Keratinocyte (primary cell): ENCODE data around the gene MRPL40.

Source experiments
- EZH2 ChIP-seq: IDR thresholded peaks from one replicate; pipeline ENCODE4 v1.6.1; 2012; ENCODE audit warnings: inconsistent platforms, mild to moderate bottlenecking, low read length, moderate library complexity
- TF ChIP-seq, protein P1 (sequence below), 3 experiments: IDR thresholded peaks in 1 of 3; conservative IDR thresholded peaks in 1 of 3; optimal IDR thresholded peaks in 1 of 3; 2 replicates in 2 of 3; 3 replicates in 1 of 3; pipeline versions ENCODE3 to v1.5.1; 2011; ENCODE audit warnings: low read length in 3 of 3, mild to moderate bottlenecking in 3 of 3, moderate library complexity in 2 of 3, control low read depth in 1 of 3, inconsistent platforms in 1 of 3; ENCODE audit not compliant: insufficient read depth in 2 of 3; ENCODE audit errors: extremely low read depth in 1 of 3

DNA sequence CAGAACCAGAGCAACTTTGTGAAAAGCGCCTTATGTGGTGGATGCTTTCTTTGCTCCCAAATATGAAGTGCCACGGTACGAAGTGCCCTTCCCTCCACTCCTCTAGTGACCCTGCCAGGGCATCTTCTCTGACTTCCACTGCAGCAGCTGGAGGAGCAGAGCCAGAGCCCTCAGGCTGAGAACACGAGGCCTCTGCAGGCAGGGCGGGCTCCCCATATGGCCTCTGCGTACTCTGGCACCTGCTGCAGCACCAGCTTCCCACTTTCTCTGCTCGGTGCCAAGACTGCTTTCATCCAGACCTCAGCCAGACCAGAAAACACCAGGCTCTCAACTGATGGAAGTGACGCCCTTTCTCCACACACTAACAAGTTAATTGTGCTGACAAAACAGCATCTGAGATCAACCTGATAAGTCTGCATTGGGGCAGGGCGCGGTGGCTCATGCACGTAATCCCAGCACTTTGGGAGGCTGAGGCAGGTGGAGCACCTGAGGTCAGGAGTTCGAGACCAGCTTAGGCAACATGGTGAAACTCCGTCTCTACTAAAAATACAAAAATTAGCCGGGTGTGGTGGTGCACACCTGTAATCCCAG is 33.9 kb downstream of the MRPL40 start:
- TF ChIP-seq, protein P1, sequence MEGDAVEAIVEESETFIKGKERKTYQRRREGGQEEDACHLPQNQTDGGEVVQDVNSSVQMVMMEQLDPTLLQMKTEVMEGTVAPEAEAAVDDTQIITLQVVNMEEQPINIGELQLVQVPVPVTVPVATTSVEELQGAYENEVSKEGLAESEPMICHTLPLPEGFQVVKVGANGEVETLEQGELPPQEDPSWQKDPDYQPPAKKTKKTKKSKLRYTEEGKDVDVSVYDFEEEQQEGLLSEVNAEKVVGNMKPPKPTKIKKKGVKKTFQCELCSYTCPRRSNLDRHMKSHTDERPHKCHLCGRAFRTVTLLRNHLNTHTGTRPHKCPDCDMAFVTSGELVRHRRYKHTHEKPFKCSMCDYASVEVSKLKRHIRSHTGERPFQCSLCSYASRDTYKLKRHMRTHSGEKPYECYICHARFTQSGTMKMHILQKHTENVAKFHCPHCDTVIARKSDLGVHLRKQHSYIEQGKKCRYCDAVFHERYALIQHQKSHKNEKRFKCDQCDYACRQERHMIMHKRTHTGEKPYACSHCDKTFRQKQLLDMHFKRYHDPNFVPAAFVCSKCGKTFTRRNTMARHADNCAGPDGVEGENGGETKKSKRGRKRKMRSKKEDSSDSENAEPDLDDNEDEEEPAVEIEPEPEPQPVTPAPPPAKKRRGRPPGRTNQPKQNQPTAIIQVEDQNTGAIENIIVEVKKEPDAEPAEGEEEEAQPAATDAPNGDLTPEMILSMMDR (optimal IDR thresholded peaks at IDR 0.05 in 1 of 3, IDR thresholded peaks at IDR 0.05 in 1 of 3, conservative IDR thresholded peaks at IDR 0.05 in 1 of 3; ENCODE audit: extremely low read depth in 1 of 3, insufficient read depth in 2 of 3, low read length in 3 of 3), result no peak
- no peak for TF ChIP-seq EZH2
